IMR-90 (cell line): ENCODE data around the gene SMC5.

Experiments
- BHLHE40 ChIP-seq: fragments of 150-350 bp; IDR thresholded peaks from 2 replicates; pipeline ENCODE4 v1.6.1; 2016; ENCODE audit warnings: mild to moderate bottlenecking, low read depth, low read length
- CEBPB ChIP-seq: IDR thresholded peaks from 2 replicates; pipeline ENCODE4 v1.6.1; 2012; ENCODE audit warnings: low read depth, low read length, improper control_type of control experiment
- CHD1 ChIP-seq: IDR thresholded peaks from 2 replicates; pipeline ENCODE4 v1.6.1; 2012; ENCODE audit warnings: low read depth, low read length, improper control_type of control experiment
- CTCF ChIP-seq: conservative IDR thresholded peaks from 2 replicates; pipeline ENCODE4 v1.5.1; 2012; ENCODE audit warnings: mild to moderate bottlenecking, low read depth, low read length, improper control_type of control experiment
- ELK1 ChIP-seq: fragments of 150-350 bp; IDR thresholded peaks from 2 replicates; pipeline ENCODE4 v1.6.1; 2016; ENCODE audit warnings: low read depth, mild to moderate bottlenecking, low read length, moderate library complexity, borderline replicate concordance
- FOS ChIP-seq: fragments of 150-350 bp; IDR thresholded peaks from 2 replicates; pipeline ENCODE4 v1.6.1; 2016; ENCODE audit warnings: low read depth, low read length
- MAFK ChIP-seq: IDR thresholded peaks from 2 replicates; pipeline ENCODE4 v1.6.1; 2012; ENCODE audit warnings: low read depth, low read length, improper control_type of control experiment
- POLR2A ChIP-seq: IDR thresholded peaks from 2 replicates; pipeline ENCODE4 v1.6.1; 2012; ENCODE audit warnings: mild to moderate bottlenecking, low read depth, low read length
- RAD21 ChIP-seq: IDR thresholded peaks from 2 replicates; pipeline ENCODE4 v1.6.1; 2012; ENCODE audit warnings: low read length, improper control_type of control experiment
- RCOR1 ChIP-seq: IDR thresholded peaks from 2 replicates; pipeline ENCODE4 v1.6.1; 2012; ENCODE audit warnings: mild to moderate bottlenecking, low read length, improper control_type of control experiment; ENCODE audit not compliant: insufficient replicate concordance
- RFX5 ChIP-seq: IDR thresholded peaks from 2 replicates; pipeline ENCODE4 v1.8.0; 2012; ENCODE audit warnings: low read depth, mild to moderate bottlenecking, low read length, moderate library complexity
- SMC3 ChIP-seq: fragments of 150-350 bp; IDR thresholded peaks from 2 replicates; pipeline ENCODE4 v1.6.1; 2016; ENCODE audit warnings: low read depth, mild to moderate bottlenecking, antibody characterized with exemption, low read length, moderate library complexity
- TF ChIP-seq, protein P1 (sequence below): fragments of 150-350 bp; IDR thresholded peaks from 2 replicates; pipeline ENCODE4 v1.6.1; 2017; ENCODE audit warnings: mild to moderate bottlenecking, antibody characterized with exemption, low read length, low read depth

DNA sequence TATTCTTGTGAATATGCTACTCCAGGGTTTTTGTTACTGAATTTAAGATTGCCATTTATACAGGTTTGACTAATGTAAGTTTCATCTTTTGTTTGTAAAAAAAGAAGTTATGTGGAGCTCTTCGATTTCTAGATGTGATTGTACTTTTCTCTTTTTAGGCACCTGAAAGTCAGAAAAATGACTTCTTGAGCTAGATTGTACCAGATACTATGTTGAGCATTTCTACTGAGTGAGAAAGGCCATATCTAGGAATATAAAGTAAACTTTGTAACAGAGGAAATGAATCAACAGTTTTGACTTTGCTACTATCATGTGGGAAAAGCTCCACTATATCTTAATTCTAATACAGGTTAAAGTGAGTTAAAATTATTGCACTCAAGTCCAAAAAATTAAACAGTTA lies 25.1 kb downstream of the SMC5 start:
- no peak for TF ChIP-seq CTCF
- TF ChIP-seq POLR2A, result no peak
- TF ChIP-seq MAFK, result no peak
- TF ChIP-seq RAD21, result no peak
- TF ChIP-seq, protein P1, sequence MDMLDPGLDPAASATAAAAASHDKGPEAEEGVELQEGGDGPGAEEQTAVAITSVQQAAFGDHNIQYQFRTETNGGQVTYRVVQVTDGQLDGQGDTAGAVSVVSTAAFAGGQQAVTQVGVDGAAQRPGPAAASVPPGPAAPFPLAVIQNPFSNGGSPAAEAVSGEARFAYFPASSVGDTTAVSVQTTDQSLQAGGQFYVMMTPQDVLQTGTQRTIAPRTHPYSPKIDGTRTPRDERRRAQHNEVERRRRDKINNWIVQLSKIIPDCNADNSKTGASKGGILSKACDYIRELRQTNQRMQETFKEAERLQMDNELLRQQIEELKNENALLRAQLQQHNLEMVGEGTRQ, result no peak
- TF ChIP-seq RFX5, result no peak
- TF ChIP-seq SMC3, result no peak
- no peak for TF ChIP-seq CHD1
- TF ChIP-seq RCOR1, result no peak
- no peak for TF ChIP-seq CEBPB
- no peak for TF ChIP-seq FOS
- no peak for TF ChIP-seq BHLHE40
- no peak for TF ChIP-seq ELK1
